Heart left ventricle (tissue), 13 donors: Measurements from ENCODE around the gene NLGN4Y.

ENCODE experiments used
- POLR2A ChIP-seq, 2 donors: fragments of 450-650 bp; IDR thresholded peaks; one replicate each; pipeline ENCODE4 v1.6.1; 2017; ENCODE audit warnings: antibody characterized with exemption in 2 of 2, mild to moderate bottlenecking in 2 of 2, moderate library complexity in 2 of 2
- TF ChIP-seq, protein P1 (sequence below), 12 donors: fragments of 200-600 bp; sonication (generic) in 4 of 12; IDR thresholded peaks; one replicate each; pipeline versions ENCODE4 v1.5.0 to v1.8.0; 2018 to 2022; ENCODE audit warnings: antibody characterized with exemption in 12 of 12, mild to moderate bottlenecking in 5 of 12
- donor health status: ischemic (EF 13 %, LVEDD 7.1; RV severe dilation, severe dysfunction).
- donor health status: DM: no; HTN: yes; CAD: no.
- donor health status: DM: no; HTN: no; CAD: no.
- donor health status: ischemic (EF 25% LVEDD 6.9; RV normal size, moderate dysfunction).
- donor health status: ischemic (EF 25% LVEDD 5.7; RV mildly dilated, moderate dysfunction).
- donor health status: ischemic (EF 35%, LVEDD 5.7; RV mildly dilated, moderate dysfunction).
- donor health status: nonischemic (EF 11% LVEDD 7.7; RV severe dilation, severe dysfunction).
- donor health status: DM: yes; HTN: yes; CAD: no.
- donor health status: PGD.
- donor health status: ischemic (EF 29% LVEDD 5.4; RV normal size, mild dysfunction).
- donor health status: nonischemic (EF 23%, LVEDD 6.1; RV moderate dilation, normal function).

GRCh38 chrY:14528361-14528760 lies 4.0 kb downstream of the NLGN4Y start:
- TF ChIP-seq, protein P1, sequence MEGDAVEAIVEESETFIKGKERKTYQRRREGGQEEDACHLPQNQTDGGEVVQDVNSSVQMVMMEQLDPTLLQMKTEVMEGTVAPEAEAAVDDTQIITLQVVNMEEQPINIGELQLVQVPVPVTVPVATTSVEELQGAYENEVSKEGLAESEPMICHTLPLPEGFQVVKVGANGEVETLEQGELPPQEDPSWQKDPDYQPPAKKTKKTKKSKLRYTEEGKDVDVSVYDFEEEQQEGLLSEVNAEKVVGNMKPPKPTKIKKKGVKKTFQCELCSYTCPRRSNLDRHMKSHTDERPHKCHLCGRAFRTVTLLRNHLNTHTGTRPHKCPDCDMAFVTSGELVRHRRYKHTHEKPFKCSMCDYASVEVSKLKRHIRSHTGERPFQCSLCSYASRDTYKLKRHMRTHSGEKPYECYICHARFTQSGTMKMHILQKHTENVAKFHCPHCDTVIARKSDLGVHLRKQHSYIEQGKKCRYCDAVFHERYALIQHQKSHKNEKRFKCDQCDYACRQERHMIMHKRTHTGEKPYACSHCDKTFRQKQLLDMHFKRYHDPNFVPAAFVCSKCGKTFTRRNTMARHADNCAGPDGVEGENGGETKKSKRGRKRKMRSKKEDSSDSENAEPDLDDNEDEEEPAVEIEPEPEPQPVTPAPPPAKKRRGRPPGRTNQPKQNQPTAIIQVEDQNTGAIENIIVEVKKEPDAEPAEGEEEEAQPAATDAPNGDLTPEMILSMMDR (IDR thresholded peaks at IDR 0.05) = no peak
- no peak for TF ChIP-seq POLR2A (IDR thresholded peaks at IDR 0.05)
